SK-N-MC (cell line): ENCODE measurements around the gene L3MBTL3.

ENCODE experiments used
- EZH2 ChIP-seq: fragments of 200-600 bp; sonication (generic); IDR thresholded peaks from one replicate; pipeline ENCODE4 v1.6.1; 2017; ENCODE audit warnings: antibody characterized with exemption
- POLR2AphosphoS5 ChIP-seq: IDR thresholded peaks from 2 replicates; pipeline ENCODE4 v1.6.1; 2012; ENCODE audit warnings: mild to moderate bottlenecking, low read depth, low read length, borderline replicate concordance

DNA sequence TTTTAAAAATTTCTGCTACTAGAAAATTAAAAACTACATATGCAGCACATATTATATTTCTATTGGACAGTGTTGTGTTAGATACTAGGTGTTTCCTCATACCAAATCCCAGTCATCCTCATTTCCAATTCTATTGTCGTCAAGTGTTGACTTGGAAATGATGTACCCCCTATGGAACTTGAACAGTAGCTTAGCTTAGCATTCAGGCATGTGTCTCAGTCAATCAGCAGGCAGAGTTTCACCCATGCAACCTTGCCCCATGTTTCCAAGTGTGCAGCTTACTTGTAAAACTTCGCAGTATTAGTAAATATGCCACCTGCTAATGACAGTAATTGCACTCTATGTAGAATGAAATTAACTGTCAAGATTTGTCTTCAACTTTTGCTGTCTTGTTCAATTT, 144.9 kb downstream of the L3MBTL3 start:
- no peak for TF ChIP-seq POLR2AphosphoS5
- TF ChIP-seq EZH2: no peak
